HepG2 (cell line): ENCODE measurements around the gene PLEKHA6. TPM values are rescaled to one million over a fixed set of nuclear protein-coding genes. Genes with fewer than 3 reads are reported as not detected.

ENCODE experiments used
- ARID3A ChIP-seq: IDR thresholded peaks from 2 replicates; pipeline ENCODE4 v1.6.1; 2012; ENCODE audit warnings: low read depth, low read length, improper control_type of control experiment
- CEBPG ChIP-seq: IDR thresholded peaks from 2 replicates; pipeline ENCODE4 v1.6.1; 2016
- CENPX ChIP-seq: sonication (generic); formaldehyde crosslinking; IDR thresholded peaks from 2 replicates; pipeline ENCODE4 v1.9.0; 2021; ENCODE audit warnings: mild to moderate bottlenecking, missing genetic modification reagents, moderate library complexity
- DMTF1 ChIP-seq: sonication (generic); formaldehyde crosslinking; IDR thresholded peaks from 2 replicates; pipeline ENCODE4 v1.4.0; 2020; ENCODE audit warnings: mild to moderate bottlenecking, missing genetic modification reagents
- HNRNPUL1 ChIP-seq: fragments of 200-400 bp; formaldehyde crosslinking; IDR thresholded peaks from 2 replicates; pipeline ENCODE4 v1.6.1; 2017; ENCODE audit warnings: low read depth, mild to moderate bottlenecking, low read length, moderate library complexity
- HOXA9 ChIP-seq: sonication (generic); formaldehyde crosslinking; IDR thresholded peaks from 2 replicates; pipeline ENCODE4 v1.8.1; 2022; ENCODE audit warnings: missing genetic modification reagents, mild to moderate bottlenecking, moderate library complexity, borderline replicate concordance
- MTF2 ChIP-seq: sonication (generic); formaldehyde crosslinking; IDR thresholded peaks from 2 replicates; pipeline ENCODE4 v1.5.0; 2020; ENCODE audit warnings: missing genetic modification reagents, borderline replicate concordance
- NCOA5 ChIP-seq: sonication (generic); formaldehyde crosslinking; IDR thresholded peaks from 2 replicates; pipeline ENCODE4 v1.4.0; 2020; ENCODE audit warnings: missing genetic modification reagents
- PHF8 ChIP-seq: sonication (generic); formaldehyde crosslinking; IDR thresholded peaks from 2 replicates; pipeline ENCODE4 v1.5.0; 2020; ENCODE audit warnings: missing genetic modification reagents
- ZBTB40 ChIP-seq, 2 experiments: fragments of 450-650 bp in 1 of 2; sonication (generic) in 1 of 2; formaldehyde crosslinking in 1 of 2; IDR thresholded peaks; 2 replicates each; pipeline versions ENCODE4 v1.6.1 to v1.8.0; 2016 to 2022; ENCODE audit warnings: antibody characterized with exemption in 1 of 2, mild to moderate bottlenecking in 1 of 2, missing genetic modification reagents in 1 of 2
- ZNF362 ChIP-seq: sonication (generic); formaldehyde crosslinking; IDR thresholded peaks from 2 replicates; pipeline ENCODE4 v1.4.0; 2020; ENCODE audit warnings: missing genetic modification reagents, mild to moderate bottlenecking, borderline replicate concordance
- ZNF577 ChIP-seq: sonication (generic); formaldehyde crosslinking; IDR thresholded peaks from 2 replicates; pipeline ENCODE4 v1.4.0; 2020; ENCODE audit warnings: mild to moderate bottlenecking, low read depth, missing genetic modification reagents, borderline replicate concordance
- polyA plus RNA-seq, 8 experiments: library from polyadenylated mRNA; depleted of rRNA in 3 of 8; stranded (reverse) in 7 of 8; unstranded in 1 of 8; fragments of >200 nt; fragmentation: Illumina TruSeq in 4 of 8; extraction: Trizol in 4 of 8; gene quantifications; 2 replicates each; pipeline versions ENCODE4 v1.2.1 to v1.2.3, GENCODE V29; 2011 to 2016; ENCODE audit warnings: low read depth in 4 of 8, missing spikeins in 1 of 8, mixed read lengths in 1 of 8; ENCODE audit not compliant: insufficient read depth in 1 of 8
- total RNA-seq, 5 experiments: library from RNA; depleted of rRNA; stranded (reverse); fragments of >200 nt; fragmentation: Illumina TruSeq; extraction: Trizol; gene quantifications; 2 replicates each; pipeline ENCODE4 v1.2.3, GENCODE V29; 2016; ENCODE audit warnings: low read depth in 1 of 5

The PLEKHA6 gene
- total and polyA plus RNA-seq, 2 of the 13 experiments (the other 11 are each of a cell fraction or from before 2014, with no cell fraction given), result 5.3 to 11.4 TPM

- TF ChIP-seq CENPX (CRISPR knock-in tag) (no peak), HOXA9 (CRISPR knock-in tag) (no peak), NCOA5 (CRISPR knock-in tag) (no peak), CEBPG (CRISPR knock-in tag) (peak; percentile 99), PHF8 (CRISPR knock-in tag) (peak; percentile 41), ARID3A (peak; percentile 88), DMTF1 (CRISPR knock-in tag) (no peak), ZNF577 (CRISPR knock-in tag) (no peak), MTF2 (CRISPR knock-in tag) (no peak), ZNF362 (CRISPR knock-in tag) (peak; percentile 64; the same call in 1 of the 2 replicates), HNRNPUL1 (no peak), ZBTB40 (IDR thresholded peaks at IDR 0.05) (no peak), ZBTB40 (CRISPR knock-in tag; IDR thresholded peaks at IDR 0.05) (peak; percentile 75; the same call in 1 of the 2 replicates)
Measured at GRCh38 chr1:204254031-204254661, 105.6 kb downstream of the PLEKHA6 start (continued).
